Esophagus (tissue), 2 donors: Measurements from ENCODE around the gene CD5L. TPM values are rescaled to one million over a fixed set of nuclear protein-coding genes. Genes with fewer than 3 reads are reported as not detected.

Source experiments
- H3K27ac ChIP-seq, 2 donors: one replicate each; pipeline ENCODE4 v1.5.1; 2013; ENCODE audit warnings: low read depth in 2 of 2, mild to moderate bottlenecking in 2 of 2, inconsistent platforms in 1 of 2, low read length in 1 of 2, moderate library complexity in 1 of 2
- H3K27me3 ChIP-seq, 2 donors: one replicate each; pipeline ENCODE4 v1.6.1; 2013; ENCODE audit warnings: low read length in 2 of 2, control low read depth in 1 of 2, mild to moderate bottlenecking in 1 of 2; ENCODE audit not compliant: insufficient read depth in 2 of 2, control insufficient read depth in 1 of 2
- H3K36me3 ChIP-seq, 2 donors: one replicate each; pipeline ENCODE4 v1.6.1; 2013; ENCODE audit warnings: low read length in 1 of 2; ENCODE audit not compliant: control insufficient read depth in 2 of 2, insufficient read depth in 2 of 2
- H3K4me1 ChIP-seq, 2 donors: one replicate each; pipeline ENCODE4 v1.6.1; 2013; ENCODE audit warnings: low read length in 1 of 2; ENCODE audit not compliant: control insufficient read depth in 2 of 2, insufficient read depth in 2 of 2
- H3K4me3 ChIP-seq, 2 donors: one replicate each; pipeline ENCODE4 v1.5.1; 2013; ENCODE audit warnings: low read length in 2 of 2, mild to moderate bottlenecking in 2 of 2, low read depth in 1 of 2, moderate library complexity in 1 of 2
- H3K9me3 ChIP-seq, 2 donors: one replicate each; pipeline ENCODE4 v1.6.1; 2013; ENCODE audit warnings: mild to moderate bottlenecking in 2 of 2, low read depth in 1 of 2, low read length in 1 of 2, moderate library complexity in 1 of 2; ENCODE audit not compliant: control insufficient read depth in 2 of 2, insufficient read depth in 1 of 2
- WGBS, 2 donors: extraction: QIAGEN DNeasy Blood & Tissue Kit; methylation state at CpG; one replicate each; pipeline ENCODE4 v1.1.7; 2013; 5-methylcytosine and 5-hydroxymethylcytosine counted together
- polyA plus RNA-seq, 2 donors: library from polyadenylated mRNA; stranded (reverse); fragments of 200-250 nt; gene quantifications; one replicate each; pipeline ENCODE4 v1.2.3, GENCODE V29; 2013
- donor health status: healthy with polysubstance abuse.
- donor health status: Bipolar disorder and iron deficiency.

CD5L gene
- not detected for polyA plus RNA-seq

- Histone ChIP-seq H3K36me3 (no peaks in the 10 kb centered on the region), H3K4me1 (no peaks in the 10 kb centered on the region)
- WGBS, 2 donors: 58 to 64% methylated on average over 3 of the region's 3 CpGs
Observed at GRCh38 chr1:157841708-157842107, at the start of gene CD5L. TSS of gene CD5L (minus strand) at chr1:157841808. CDS start at chr1:157841701, 107 bp downstream.

GRCh38 chr1:157882580-157882979, 41.0 kb upstream of the CD5L start:
- no peaks in the 10 kb centered on the region for H3K27me3 ChIP-seq
- H3K36me3 ChIP-seq: no peaks in the 10 kb centered on the region
- H3K9me3 ChIP-seq: no peaks in the 10 kb centered on the region
- H3K4me1 ChIP-seq: no peaks in the 10 kb centered on the region
- H3K27ac ChIP-seq: no peak overlapping the region
- H3K4me3 ChIP-seq: no peak overlapping the region
- 75 to 79% methylated on average over 2 of the region's 2 CpGs for WGBS, 2 donors

More at GRCh38 chr1:157841708-157842107, at the start of gene CD5L:
- no peak within 1 kb of the TSS for H3K4me3 ChIP-seq
- H3K27ac ChIP-seq: no peak within 1 kb of the TSS
- no peaks in the 10 kb centered on the region for H3K9me3 ChIP-seq
- H3K27me3 ChIP-seq: no peaks in the 10 kb centered on the region

GRCh38 chr1:157880621-157881020, 39.0 kb upstream of the CD5L start:
- WGBS, 2 donors: 35 to 40% methylated on average over 4 of the region's 4 CpGs
- Histone ChIP-seq H3K27ac (no peak overlapping the region), H3K9me3 (no peaks in the 10 kb centered on the region), H3K36me3 (no peaks in the 10 kb centered on the region), H3K27me3 (no peaks in the 10 kb centered on the region), H3K4me1 (no peaks in the 10 kb centered on the region), H3K4me3 (no peak overlapping the region)

GRCh38 chr1:157878059-157878458, 36.5 kb upstream of the CD5L start:
- WGBS, 2 donors: 41 to 44% methylated on average over 4 of the region's 4 CpGs
- H3K27me3 ChIP-seq: no peaks in the 10 kb centered on the region

GRCh38 chr1:157870490-157870889, 28.9 kb upstream of the CD5L start:
- Histone ChIP-seq H3K9me3 (no peaks in the 10 kb centered on the region), H3K36me3 (no peaks in the 10 kb centered on the region), H3K27me3 (no peaks in the 10 kb centered on the region), H3K4me1 (no peaks in the 10 kb centered on the region), H3K4me3 (no peak overlapping the region), H3K27ac (no peak overlapping the region)

More at GRCh38 chr1:157878059-157878458, 36.5 kb upstream of the CD5L start:
- no peaks in the 10 kb centered on the region for H3K4me1 ChIP-seq
- H3K36me3 ChIP-seq: no peaks in the 10 kb centered on the region
- no peak overlapping the region for H3K4me3 ChIP-seq
- no peak overlapping the region for H3K27ac ChIP-seq
- H3K9me3 ChIP-seq: no peaks in the 10 kb centered on the region

- WGBS, 2 donors: 69 to 78% methylated on average over 1 of the region's 1 CpG
Observed at GRCh38 chr1:157868654-157869053, 27.0 kb upstream of the CD5L start.

GRCh38 chr1:157862114-157863070, 20.8 kb upstream of the CD5L start:
- WGBS, 2 donors: 75 to 77% methylated on average over 6 of the region's 6 CpGs
- Histone ChIP-seq H3K4me3 (no peak overlapping the region), H3K27ac (no peak overlapping the region), H3K36me3 (no peaks in the 10 kb centered on the region), H3K4me1 (no peaks in the 10 kb centered on the region), H3K27me3 (no peaks in the 10 kb centered on the region), H3K9me3 (peaks cover 0 to 2% of the 10 kb centered on the region in 2 donors)

More at GRCh38 chr1:157868654-157869053, 27.0 kb upstream of the CD5L start:
- H3K4me1 ChIP-seq: no peaks in the 10 kb centered on the region
- no peaks in the 10 kb centered on the region for H3K9me3 ChIP-seq
- no peaks in the 10 kb centered on the region for H3K36me3 ChIP-seq
- H3K27ac ChIP-seq: no peak overlapping the region
- no peaks in the 10 kb centered on the region for H3K27me3 ChIP-seq
- no peak overlapping the region for H3K4me3 ChIP-seq

- Histone ChIP-seq H3K4me1 (no peaks in the 10 kb centered on the region), H3K36me3 (no peaks in the 10 kb centered on the region), H3K4me3 (no peak overlapping the region), H3K27me3 (no peaks in the 10 kb centered on the region), H3K9me3 (no peaks in the 10 kb centered on the region), H3K27ac (no peak overlapping the region)
- WGBS, 2 donors: 79 to 86% methylated on average over 2 of the region's 2 CpGs
Observed at GRCh38 chr1:157856538-157856937, 14.9 kb upstream of the CD5L start.

- Histone ChIP-seq H3K27ac (no peak overlapping the region), H3K36me3 (no peaks in the 10 kb centered on the region), H3K4me1 (no peaks in the 10 kb centered on the region), H3K9me3 (no peaks in the 10 kb centered on the region), H3K4me3 (no peak overlapping the region), H3K27me3 (no peaks in the 10 kb centered on the region)
- WGBS, 2 donors: 57 to 62% methylated on average over 3 of the region's 3 CpGs
Observed at GRCh38 chr1:157852476-157852875, 10.9 kb upstream of the CD5L start.
